WTC11 (cell line): ENCODE data around the gene ERGIC2.

Experiments
- FOXK1 ChIP-seq: sonication (generic); formaldehyde crosslinking; IDR thresholded peaks from 2 replicates; pipeline ENCODE4 v1.8.0; 2022; ENCODE audit warnings: mild to moderate bottlenecking, moderate library complexity, missing genetic modification reagents
- JUN ChIP-seq: sonication (generic); formaldehyde crosslinking; IDR thresholded peaks from 2 replicates; pipeline ENCODE4 v1.8.0; 2023; ENCODE audit warnings: mild to moderate bottlenecking, missing genetic modification reagents
- NR3C1 ChIP-seq: sonication (generic); formaldehyde crosslinking; conservative IDR thresholded peaks from 2 replicates; pipeline ENCODE4 v1.8.1; 2023; ENCODE audit warnings: low read depth, mild to moderate bottlenecking, missing genetic modification reagents
- ZNF138 ChIP-seq: sonication (generic); formaldehyde crosslinking; conservative IDR thresholded peaks from 2 replicates; pipeline ENCODE4 v1.8.1; 2022; ENCODE audit warnings: mild to moderate bottlenecking, moderate library complexity, missing genetic modification reagents
- ZNF423 ChIP-seq: fragments of 250-450 bp; sonication (Bioruptor Pico); IDR thresholded peaks from 2 replicates; pipeline ENCODE4 v2.1.2; 2022; ENCODE audit warnings: mild to moderate bottlenecking, moderate library complexity
- ZNF671 ChIP-seq: fragments of 250-450 bp; sonication (Bioruptor Pico); IDR thresholded peaks from 2 replicates; pipeline ENCODE4 v1.8.0; 2021; ENCODE audit warnings: mild to moderate bottlenecking
- TF ChIP-seq, protein P1 (sequence below): sonication (generic); formaldehyde crosslinking; IDR thresholded peaks from 2 replicates; pipeline ENCODE4 v1.8.0; 2022; ENCODE audit warnings: missing genetic modification reagents
- TF ChIP-seq, protein P2 (sequence below): fragments of 200-600 bp; IDR thresholded peaks from 2 replicates; pipeline ENCODE4 v1.8.0; 2022; ENCODE audit warnings: antibody characterized with exemption
- TF ChIP-seq, protein P3 (sequence below): sonication (generic); formaldehyde crosslinking; IDR thresholded peaks from 2 replicates; pipeline ENCODE4 v1.8.0; 2023; ENCODE audit warnings: mild to moderate bottlenecking, missing genetic modification reagents
- TF ChIP-seq, protein P4 (sequence below): sonication (generic); formaldehyde crosslinking; IDR thresholded peaks from 2 replicates; pipeline ENCODE4 v1.8.1; 2022; ENCODE audit warnings: low read depth, mild to moderate bottlenecking, moderate library complexity, missing genetic modification reagents, borderline replicate concordance
- TF ChIP-seq, protein P5 (sequence below): sonication (generic); formaldehyde crosslinking; IDR thresholded peaks from 2 replicates; pipeline ENCODE4 v1.8.1; 2022; ENCODE audit warnings: mild to moderate bottlenecking, moderate library complexity, missing genetic modification reagents
- TF ChIP-seq, protein P6 (sequence below): sonication (generic); formaldehyde crosslinking; IDR thresholded peaks from 2 replicates; pipeline ENCODE4 v1.8.0; 2023; ENCODE audit warnings: missing genetic modification reagents, mild to moderate bottlenecking, borderline replicate concordance
- TF ChIP-seq, protein P7 (sequence below): sonication (generic); formaldehyde crosslinking; IDR thresholded peaks from 2 replicates; pipeline ENCODE4 v1.8.0; 2022; ENCODE audit warnings: mild to moderate bottlenecking, missing genetic modification reagents

DNA sequence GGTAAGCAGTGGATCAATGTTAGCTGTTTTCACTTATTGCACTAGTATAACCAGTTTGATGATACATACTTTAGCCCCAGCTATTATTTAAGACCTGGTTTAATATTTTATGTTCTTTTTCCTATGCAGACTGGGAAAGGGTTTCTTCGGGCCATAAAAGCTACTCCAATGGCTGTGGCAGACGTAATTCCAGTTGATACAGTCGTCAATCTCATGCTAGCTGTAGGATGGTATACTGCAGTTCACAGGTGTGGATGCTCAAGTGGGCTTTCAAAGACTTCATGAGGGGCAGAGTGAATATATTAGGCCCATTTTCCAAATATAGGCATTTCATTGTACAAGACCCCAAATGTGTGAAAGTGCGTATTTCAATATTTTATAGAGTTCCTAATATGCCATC, 70.1 kb downstream of the ERGIC2 start:
- TF ChIP-seq, protein P1, sequence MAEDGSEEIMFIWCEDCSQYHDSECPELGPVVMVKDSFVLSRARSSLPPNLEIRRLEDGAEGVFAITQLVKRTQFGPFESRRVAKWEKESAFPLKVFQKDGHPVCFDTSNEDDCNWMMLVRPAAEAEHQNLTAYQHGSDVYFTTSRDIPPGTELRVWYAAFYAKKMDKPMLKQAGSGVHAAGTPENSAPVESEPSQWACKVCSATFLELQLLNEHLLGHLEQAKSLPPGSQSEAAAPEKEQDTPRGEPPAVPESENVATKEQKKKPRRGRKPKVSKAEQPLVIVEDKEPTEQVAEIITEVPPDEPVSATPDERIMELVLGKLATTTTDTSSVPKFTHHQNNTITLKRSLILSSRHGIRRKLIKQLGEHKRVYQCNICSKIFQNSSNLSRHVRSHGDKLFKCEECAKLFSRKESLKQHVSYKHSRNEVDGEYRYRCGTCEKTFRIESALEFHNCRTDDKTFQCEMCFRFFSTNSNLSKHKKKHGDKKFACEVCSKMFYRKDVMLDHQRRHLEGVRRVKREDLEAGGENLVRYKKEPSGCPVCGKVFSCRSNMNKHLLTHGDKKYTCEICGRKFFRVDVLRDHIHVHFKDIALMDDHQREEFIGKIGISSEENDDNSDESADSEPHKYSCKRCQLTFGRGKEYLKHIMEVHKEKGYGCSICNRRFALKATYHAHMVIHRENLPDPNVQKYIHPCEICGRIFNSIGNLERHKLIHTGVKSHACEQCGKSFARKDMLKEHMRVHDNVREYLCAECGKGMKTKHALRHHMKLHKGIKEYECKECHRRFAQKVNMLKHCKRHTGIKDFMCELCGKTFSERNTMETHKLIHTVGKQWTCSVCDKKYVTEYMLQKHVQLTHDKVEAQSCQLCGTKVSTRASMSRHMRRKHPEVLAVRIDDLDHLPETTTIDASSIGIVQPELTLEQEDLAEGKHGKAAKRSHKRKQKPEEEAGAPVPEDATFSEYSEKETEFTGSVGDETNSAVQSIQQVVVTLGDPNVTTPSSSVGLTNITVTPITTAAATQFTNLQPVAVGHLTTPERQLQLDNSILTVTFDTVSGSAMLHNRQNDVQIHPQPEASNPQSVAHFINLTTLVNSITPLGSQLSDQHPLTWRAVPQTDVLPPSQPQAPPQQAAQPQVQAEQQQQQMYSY = no peak
- TF ChIP-seq, protein P2, sequence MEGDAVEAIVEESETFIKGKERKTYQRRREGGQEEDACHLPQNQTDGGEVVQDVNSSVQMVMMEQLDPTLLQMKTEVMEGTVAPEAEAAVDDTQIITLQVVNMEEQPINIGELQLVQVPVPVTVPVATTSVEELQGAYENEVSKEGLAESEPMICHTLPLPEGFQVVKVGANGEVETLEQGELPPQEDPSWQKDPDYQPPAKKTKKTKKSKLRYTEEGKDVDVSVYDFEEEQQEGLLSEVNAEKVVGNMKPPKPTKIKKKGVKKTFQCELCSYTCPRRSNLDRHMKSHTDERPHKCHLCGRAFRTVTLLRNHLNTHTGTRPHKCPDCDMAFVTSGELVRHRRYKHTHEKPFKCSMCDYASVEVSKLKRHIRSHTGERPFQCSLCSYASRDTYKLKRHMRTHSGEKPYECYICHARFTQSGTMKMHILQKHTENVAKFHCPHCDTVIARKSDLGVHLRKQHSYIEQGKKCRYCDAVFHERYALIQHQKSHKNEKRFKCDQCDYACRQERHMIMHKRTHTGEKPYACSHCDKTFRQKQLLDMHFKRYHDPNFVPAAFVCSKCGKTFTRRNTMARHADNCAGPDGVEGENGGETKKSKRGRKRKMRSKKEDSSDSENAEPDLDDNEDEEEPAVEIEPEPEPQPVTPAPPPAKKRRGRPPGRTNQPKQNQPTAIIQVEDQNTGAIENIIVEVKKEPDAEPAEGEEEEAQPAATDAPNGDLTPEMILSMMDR = no peak
- no peak for TF ChIP-seq NR3C1
- TF ChIP-seq ZNF671 (CRISPR knock-in tag) = no peak
- TF ChIP-seq, protein P3, sequence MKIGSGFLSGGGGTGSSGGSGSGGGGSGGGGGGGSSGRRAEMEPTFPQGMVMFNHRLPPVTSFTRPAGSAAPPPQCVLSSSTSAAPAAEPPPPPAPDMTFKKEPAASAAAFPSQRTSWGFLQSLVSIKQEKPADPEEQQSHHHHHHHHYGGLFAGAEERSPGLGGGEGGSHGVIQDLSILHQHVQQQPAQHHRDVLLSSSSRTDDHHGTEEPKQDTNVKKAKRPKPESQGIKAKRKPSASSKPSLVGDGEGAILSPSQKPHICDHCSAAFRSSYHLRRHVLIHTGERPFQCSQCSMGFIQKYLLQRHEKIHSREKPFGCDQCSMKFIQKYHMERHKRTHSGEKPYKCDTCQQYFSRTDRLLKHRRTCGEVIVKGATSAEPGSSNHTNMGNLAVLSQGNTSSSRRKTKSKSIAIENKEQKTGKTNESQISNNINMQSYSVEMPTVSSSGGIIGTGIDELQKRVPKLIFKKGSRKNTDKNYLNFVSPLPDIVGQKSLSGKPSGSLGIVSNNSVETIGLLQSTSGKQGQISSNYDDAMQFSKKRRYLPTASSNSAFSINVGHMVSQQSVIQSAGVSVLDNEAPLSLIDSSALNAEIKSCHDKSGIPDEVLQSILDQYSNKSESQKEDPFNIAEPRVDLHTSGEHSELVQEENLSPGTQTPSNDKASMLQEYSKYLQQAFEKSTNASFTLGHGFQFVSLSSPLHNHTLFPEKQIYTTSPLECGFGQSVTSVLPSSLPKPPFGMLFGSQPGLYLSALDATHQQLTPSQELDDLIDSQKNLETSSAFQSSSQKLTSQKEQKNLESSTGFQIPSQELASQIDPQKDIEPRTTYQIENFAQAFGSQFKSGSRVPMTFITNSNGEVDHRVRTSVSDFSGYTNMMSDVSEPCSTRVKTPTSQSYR = no peak
- TF ChIP-seq FOXK1 (CRISPR knock-in tag) = no peak
- TF ChIP-seq, protein P4, sequence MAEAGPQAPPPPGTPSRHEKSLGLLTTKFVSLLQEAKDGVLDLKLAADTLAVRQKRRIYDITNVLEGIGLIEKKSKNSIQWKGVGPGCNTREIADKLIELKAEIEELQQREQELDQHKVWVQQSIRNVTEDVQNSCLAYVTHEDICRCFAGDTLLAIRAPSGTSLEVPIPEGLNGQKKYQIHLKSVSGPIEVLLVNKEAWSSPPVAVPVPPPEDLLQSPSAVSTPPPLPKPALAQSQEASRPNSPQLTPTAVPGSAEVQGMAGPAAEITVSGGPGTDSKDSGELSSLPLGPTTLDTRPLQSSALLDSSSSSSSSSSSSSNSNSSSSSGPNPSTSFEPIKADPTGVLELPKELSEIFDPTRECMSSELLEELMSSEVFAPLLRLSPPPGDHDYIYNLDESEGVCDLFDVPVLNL (CRISPR knock-in tag) = no peak
- TF ChIP-seq, protein P5, sequence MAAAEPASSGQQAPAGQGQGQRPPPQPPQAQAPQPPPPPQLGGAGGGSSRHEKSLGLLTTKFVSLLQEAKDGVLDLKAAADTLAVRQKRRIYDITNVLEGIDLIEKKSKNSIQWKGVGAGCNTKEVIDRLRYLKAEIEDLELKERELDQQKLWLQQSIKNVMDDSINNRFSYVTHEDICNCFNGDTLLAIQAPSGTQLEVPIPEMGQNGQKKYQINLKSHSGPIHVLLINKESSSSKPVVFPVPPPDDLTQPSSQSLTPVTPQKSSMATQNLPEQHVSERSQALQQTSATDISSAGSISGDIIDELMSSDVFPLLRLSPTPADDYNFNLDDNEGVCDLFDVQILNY (CRISPR knock-in tag) = no peak
- TF ChIP-seq, protein P6, sequence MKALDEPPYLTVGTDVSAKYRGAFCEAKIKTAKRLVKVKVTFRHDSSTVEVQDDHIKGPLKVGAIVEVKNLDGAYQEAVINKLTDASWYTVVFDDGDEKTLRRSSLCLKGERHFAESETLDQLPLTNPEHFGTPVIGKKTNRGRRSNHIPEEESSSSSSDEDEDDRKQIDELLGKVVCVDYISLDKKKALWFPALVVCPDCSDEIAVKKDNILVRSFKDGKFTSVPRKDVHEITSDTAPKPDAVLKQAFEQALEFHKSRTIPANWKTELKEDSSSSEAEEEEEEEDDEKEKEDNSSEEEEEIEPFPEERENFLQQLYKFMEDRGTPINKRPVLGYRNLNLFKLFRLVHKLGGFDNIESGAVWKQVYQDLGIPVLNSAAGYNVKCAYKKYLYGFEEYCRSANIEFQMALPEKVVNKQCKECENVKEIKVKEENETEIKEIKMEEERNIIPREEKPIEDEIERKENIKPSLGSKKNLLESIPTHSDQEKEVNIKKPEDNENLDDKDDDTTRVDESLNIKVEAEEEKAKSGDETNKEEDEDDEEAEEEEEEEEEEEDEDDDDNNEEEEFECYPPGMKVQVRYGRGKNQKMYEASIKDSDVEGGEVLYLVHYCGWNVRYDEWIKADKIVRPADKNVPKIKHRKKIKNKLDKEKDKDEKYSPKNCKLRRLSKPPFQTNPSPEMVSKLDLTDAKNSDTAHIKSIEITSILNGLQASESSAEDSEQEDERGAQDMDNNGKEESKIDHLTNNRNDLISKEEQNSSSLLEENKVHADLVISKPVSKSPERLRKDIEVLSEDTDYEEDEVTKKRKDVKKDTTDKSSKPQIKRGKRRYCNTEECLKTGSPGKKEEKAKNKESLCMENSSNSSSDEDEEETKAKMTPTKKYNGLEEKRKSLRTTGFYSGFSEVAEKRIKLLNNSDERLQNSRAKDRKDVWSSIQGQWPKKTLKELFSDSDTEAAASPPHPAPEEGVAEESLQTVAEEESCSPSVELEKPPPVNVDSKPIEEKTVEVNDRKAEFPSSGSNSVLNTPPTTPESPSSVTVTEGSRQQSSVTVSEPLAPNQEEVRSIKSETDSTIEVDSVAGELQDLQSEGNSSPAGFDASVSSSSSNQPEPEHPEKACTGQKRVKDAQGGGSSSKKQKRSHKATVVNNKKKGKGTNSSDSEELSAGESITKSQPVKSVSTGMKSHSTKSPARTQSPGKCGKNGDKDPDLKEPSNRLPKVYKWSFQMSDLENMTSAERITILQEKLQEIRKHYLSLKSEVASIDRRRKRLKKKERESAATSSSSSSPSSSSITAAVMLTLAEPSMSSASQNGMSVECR = no peak
- TF ChIP-seq JUN (CRISPR knock-in tag) = no peak
- no peak for TF ChIP-seq ZNF138 (CRISPR knock-in tag)
- TF ChIP-seq ZNF423 (CRISPR knock-in tag) = no peak
- TF ChIP-seq, protein P7, sequence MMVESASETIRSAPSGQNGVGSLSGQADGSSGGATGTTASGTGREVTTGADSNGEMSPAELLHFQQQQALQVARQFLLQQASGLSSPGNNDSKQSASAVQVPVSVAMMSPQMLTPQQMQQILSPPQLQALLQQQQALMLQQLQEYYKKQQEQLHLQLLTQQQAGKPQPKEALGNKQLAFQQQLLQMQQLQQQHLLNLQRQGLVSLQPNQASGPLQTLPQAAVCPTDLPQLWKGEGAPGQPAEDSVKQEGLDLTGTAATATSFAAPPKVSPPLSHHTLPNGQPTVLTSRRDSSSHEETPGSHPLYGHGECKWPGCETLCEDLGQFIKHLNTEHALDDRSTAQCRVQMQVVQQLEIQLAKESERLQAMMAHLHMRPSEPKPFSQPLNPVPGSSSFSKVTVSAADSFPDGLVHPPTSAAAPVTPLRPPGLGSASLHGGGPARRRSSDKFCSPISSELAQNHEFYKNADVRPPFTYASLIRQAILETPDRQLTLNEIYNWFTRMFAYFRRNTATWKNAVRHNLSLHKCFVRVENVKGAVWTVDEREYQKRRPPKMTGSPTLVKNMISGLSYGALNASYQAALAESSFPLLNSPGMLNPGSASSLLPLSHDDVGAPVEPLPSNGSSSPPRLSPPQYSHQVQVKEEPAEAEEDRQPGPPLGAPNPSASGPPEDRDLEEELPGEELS = no peak
